ENCODE data around the gene CCDC33. TPM values are rescaled to one million over a fixed set of nuclear protein-coding genes. Genes with fewer than 3 reads are reported as not detected.

CCDC33 gene
- total RNA-seq, 1 donor from 2014 or later = 4.2 TPM

GRCh38 chr15:74383286-74383685, 147.2 kb downstream of the CCDC33 start:
- DNase-seq (ENCODE audit: low spot score in 2 of 2, unreplicated experiment in 2 of 2) = no peak
- Mint-ChIP-seq H3K36me3 (no peaks in the 10 kb centered on the region), H3K27ac (peak overlapping the region; percentile 35), H3K4me3 (no peak overlapping the region), H3K4me1 (peaks cover 36% of the 10 kb centered on the region), H3K27me3 (ENCODE audit: low read depth) (no peaks in the 10 kb centered on the region), H3K9me3 (no peaks in the 10 kb centered on the region)
- TF ChIP-seq CTCF (IDR thresholded peaks at IDR 0.05; ENCODE audit: unreplicated experiment) = no peak

GRCh38 chr15:74383695-74384565, 147.8 kb downstream of the CCDC33 start:
- TF ChIP-seq CTCF (IDR thresholded peaks at IDR 0.05; ENCODE audit: unreplicated experiment) = no peak
- Mint-ChIP-seq H3K4me1 (peaks cover 33% of the 10 kb centered on the region), H3K36me3 (no peaks in the 10 kb centered on the region), H3K4me3 (no peak overlapping the region), H3K9me3 (no peaks in the 10 kb centered on the region), H3K27me3 (ENCODE audit: low read depth) (no peaks in the 10 kb centered on the region), H3K27ac (peak overlapping the region; percentile 35)
- DNase-seq (ENCODE audit: low spot score in 2 of 2, unreplicated experiment in 2 of 2) = no peak

GRCh38 chr15:74384566-74384880, 148.4 kb downstream of the CCDC33 start:
- H3K36me3 Mint-ChIP-seq = no peaks in the 10 kb centered on the region
- no peaks in the 10 kb centered on the region for H3K9me3 Mint-ChIP-seq
- no peak overlapping the region for H3K27ac Mint-ChIP-seq
- H3K4me1 Mint-ChIP-seq = peaks cover 35% of the 10 kb centered on the region
- DNase-seq (ENCODE audit: low spot score in 2 of 2, unreplicated experiment in 2 of 2) = no peak
- TF ChIP-seq CTCF (IDR thresholded peaks at IDR 0.05; ENCODE audit: unreplicated experiment) = no peak
- H3K4me3 Mint-ChIP-seq = no peak overlapping the region
- H3K27me3 Mint-ChIP-seq (ENCODE audit: low read depth) = no peaks in the 10 kb centered on the region

- no peaks in the 10 kb centered on the region for H3K9me3 Mint-ChIP-seq
- no peak for TF ChIP-seq CTCF (IDR thresholded peaks at IDR 0.05; ENCODE audit: unreplicated experiment)
- no peak overlapping the region for H3K4me3 Mint-ChIP-seq
- H3K4me1 Mint-ChIP-seq = peaks cover 35% of the 10 kb centered on the region
- no peaks in the 10 kb centered on the region for H3K36me3 Mint-ChIP-seq
- no peak overlapping the region for H3K27ac Mint-ChIP-seq
- no peaks in the 10 kb centered on the region for H3K27me3 Mint-ChIP-seq (ENCODE audit: low read depth)
- no peak for DNase-seq (ENCODE audit: low spot score in 2 of 2, unreplicated experiment in 2 of 2)
These were observed 148.9 kb downstream of the CCDC33 start for GRCh38 chr15:74384881-74385643.

- Mint-ChIP-seq H3K4me1 (peaks cover 39% of the 10 kb centered on the region), H3K9me3 (no peaks in the 10 kb centered on the region), H3K4me3 (no peak overlapping the region), H3K27me3 (ENCODE audit: low read depth) (no peaks in the 10 kb centered on the region), H3K36me3 (no peaks in the 10 kb centered on the region), H3K27ac (no peak overlapping the region)
- no peak for DNase-seq (ENCODE audit: low spot score in 2 of 2, unreplicated experiment in 2 of 2)
- TF ChIP-seq CTCF (IDR thresholded peaks at IDR 0.05; ENCODE audit: unreplicated experiment) = no peak
These were observed 149.6 kb downstream of the CCDC33 start for GRCh38 chr15:74385733-74386132.

Other genes starting within 250 kb of the CCDC33 start
- gene STOML1, start 244.0 kb upstream of the CCDC33 start, total RNA-seq = 11.1 to 13.7 TPM (median 11.9 TPM) in 3 replicates
- gene PML, start 241.6 kb upstream of the CCDC33 start, total RNA-seq = 41.2 to 45.3 TPM (median 43.6 TPM) in 3 replicates
- gene GOLGA6A, start 153.8 kb upstream of the CCDC33 start, total RNA-seq = 0.20 to 0.94 TPM (median 0.29 TPM) in 3 replicates
- 1.3 to 1.9 TPM (median 1.4 TPM) in 3 replicates for gene ISLR2, start 105.7 kb upstream of the CCDC33 start, total RNA-seq
- gene ISLR, start 62.6 kb upstream of the CCDC33 start, total RNA-seq = 59.8 to 66.8 TPM (median 64.9 TPM) in 3 replicates
- 101 to 114 TPM (median 111 TPM) in 3 replicates for gene STRA6, start 33.5 kb upstream of the CCDC33 start, total RNA-seq
- gene CYP11A1, start 131.3 kb downstream of the CCDC33 start, total RNA-seq = 5.2 to 7.0 TPM (median 5.3 TPM) in 3 replicates
- 4.6 to 6.0 TPM (median 5.0 TPM) in 3 replicates for gene SEMA7A, start 197.6 kb downstream of the CCDC33 start, total RNA-seq
- gene UBL7, start 224.8 kb downstream of the CCDC33 start, total RNA-seq = 43.2 to 49.6 TPM (median 47.1 TPM) in 3 replicates

Measured in mesothelial cell of epicardium (in vitro differentiated cells).